SU-DHL-6 (cell line): ENCODE results near the gene CMKLR1.

Source experiments
- H2AFZ ChIP-seq: fragments of 200-600 bp; sonication (generic); 2 replicates; pipeline ENCODE4 v1.6.1; 2014; ENCODE audit warnings: low read depth, mild to moderate bottlenecking, moderate library complexity, mixed read lengths, antibody characterized with exemption, low read length; ENCODE audit not compliant: severe bottlenecking
- H3F3A ChIP-seq: fragments of 200-600 bp; shearing (Covaris generic); 2 replicates; pipeline ENCODE4 v1.6.0; 2016; ENCODE audit warnings: antibody characterized with exemption, mild to moderate bottlenecking; ENCODE audit not compliant: insufficient read depth
- H3K27ac ChIP-seq: fragments of 200-600 bp; sonication (generic); 2 replicates; pipeline ENCODE4 v1.5.1; 2016; ENCODE audit warnings: low read depth, mild to moderate bottlenecking, low read length, moderate library complexity, mixed read lengths
- H3K27me3 ChIP-seq: fragments of 200-600 bp; sonication (generic), shearing (Covaris generic); 2 replicates; pipeline ENCODE4 v1.6.0; 2014; ENCODE audit warnings: mild to moderate bottlenecking, low read length
- H3K36me3 ChIP-seq: fragments of 200-600 bp; sonication (generic); 2 replicates; pipeline ENCODE4 v1.6.1; 2014; ENCODE audit warnings: mild to moderate bottlenecking, low read length, mixed read lengths
- H3K4me2 ChIP-seq: fragments of 300-600, 200-600 bp; shearing (Covaris generic), sonication (generic); 2 replicates; pipeline ENCODE4 v1.6.0; 2014; ENCODE audit warnings: low read length, low read depth, mild to moderate bottlenecking; ENCODE audit not compliant: poor library complexity, severe bottlenecking
- H3K4me3 ChIP-seq: fragments of 200-600 bp; sonication (generic); 2 replicates; pipeline ENCODE4 v1.5.1; 2014; ENCODE audit warnings: antibody characterized with exemption, low read length, mild to moderate bottlenecking, mixed read lengths; ENCODE audit not compliant: insufficient read depth, poor library complexity, severe bottlenecking
- H3K79me2 ChIP-seq: fragments of 200-600 bp; sonication (generic); 2 replicates; pipeline ENCODE4 v1.6.1; 2014; ENCODE audit warnings: mild to moderate bottlenecking, low read length, moderate library complexity; ENCODE audit not compliant: insufficient read depth
- H3K9ac ChIP-seq: fragments of 200-600 bp; sonication (generic); 2 replicates; pipeline ENCODE4 v1.7.0; 2014; ENCODE audit warnings: mild to moderate bottlenecking, low read length
- H3K9me2 ChIP-seq: fragments of 200-600 bp; sonication (generic); replicated peaks from 2 replicates; pipeline ENCODE4 v1.6.1; 2014; ENCODE audit warnings: low read length; ENCODE audit not compliant: insufficient read depth
- H3K9me3 ChIP-seq: fragments of 200-600 bp; sonication (generic); 2 replicates; pipeline ENCODE4 v1.6.1; 2014; ENCODE audit warnings: low read length, mixed read lengths; ENCODE audit not compliant: insufficient read depth
- H4K20me1 ChIP-seq: fragments of 200-600 bp; sonication (generic); 2 replicates; pipeline ENCODE4 v1.6.1; 2014; ENCODE audit warnings: low read depth, mild to moderate bottlenecking, antibody characterized with exemption, low read length, moderate library complexity, mixed read lengths
- CTCF ChIP-seq: fragments of 200-600 bp; sonication (generic); IDR thresholded peaks from one replicate; pipeline ENCODE4 v1.5.1; 2017; ENCODE audit warnings: antibody characterized with exemption, mild to moderate bottlenecking, low read length, moderate library complexity; ENCODE audit not compliant: insufficient read depth, poor library complexity, severe bottlenecking
- EZH2phosphoT487 ChIP-seq: fragments of 200-600 bp; sonication (generic), shearing (Covaris generic); conservative IDR thresholded peaks from 2 replicates; pipeline ENCODE4 v1.6.1; 2018; ENCODE audit warnings: mild to moderate bottlenecking, antibody characterized with exemption, low read length, moderate library complexity, mixed read lengths

The CMKLR1 gene

GRCh38 chr12:108332791-108333382 is 6.2 kb downstream of the CMKLR1 start:
- Histone ChIP-seq H2AFZ (no peak overlapping the region), H4K20me1 (no peaks in the 10 kb centered on the region), H3K36me3 (no peaks in the 10 kb centered on the region), H3F3A (no peaks in the 10 kb centered on the region), H3K27me3 (no peaks in the 10 kb centered on the region), H3K27ac (no peak overlapping the region), H3K9ac (no peak overlapping the region), H3K4me3 (no peak overlapping the region), H3K9me3 (no peaks in the 10 kb centered on the region), H3K79me2 (no peaks in the 10 kb centered on the region), H3K9me2 (no peaks in the 10 kb centered on the region), H3K4me2 (no peak overlapping the region)
- TF ChIP-seq CTCF (no peak), EZH2phosphoT487 (no peak)

- no peak overlapping the region for H3K4me3 ChIP-seq
- H3K36me3 ChIP-seq = no peaks in the 10 kb centered on the region
- H3K9me2 ChIP-seq = no peaks in the 10 kb centered on the region
- H3K27ac ChIP-seq = no peak overlapping the region
- no peak overlapping the region for H3K4me2 ChIP-seq
- no peaks in the 10 kb centered on the region for H4K20me1 ChIP-seq
- H3K27me3 ChIP-seq = no peaks in the 10 kb centered on the region
- no peaks in the 10 kb centered on the region for H3K79me2 ChIP-seq
- H3K9me3 ChIP-seq = no peaks in the 10 kb centered on the region
- no peak overlapping the region for H3K9ac ChIP-seq
- TF ChIP-seq CTCF = no peak
- TF ChIP-seq EZH2phosphoT487 = no peak
- H3F3A ChIP-seq = no peaks in the 10 kb centered on the region
- H2AFZ ChIP-seq = no peak overlapping the region
Observed at GRCh38 chr12:108328420-108328819, 10.7 kb downstream of the CMKLR1 start.

GRCh38 chr12:108327621-108328344 is 11.3 kb downstream of the CMKLR1 start:
- H4K20me1 ChIP-seq = no peaks in the 10 kb centered on the region
- H3K9me2 ChIP-seq = no peaks in the 10 kb centered on the region
- no peak overlapping the region for H3K9ac ChIP-seq
- TF ChIP-seq EZH2phosphoT487 = no peak
- no peak for TF ChIP-seq CTCF
- no peak overlapping the region for H2AFZ ChIP-seq
- no peaks in the 10 kb centered on the region for H3K36me3 ChIP-seq
- H3K27me3 ChIP-seq = no peaks in the 10 kb centered on the region
- H3K79me2 ChIP-seq = no peaks in the 10 kb centered on the region
- H3K4me3 ChIP-seq = no peak overlapping the region
- H3F3A ChIP-seq = no peaks in the 10 kb centered on the region
- H3K4me2 ChIP-seq = no peak overlapping the region
- H3K27ac ChIP-seq = no peak overlapping the region
- no peaks in the 10 kb centered on the region for H3K9me3 ChIP-seq
